Measurements from ENCODE around the gene SLC66A2. TPM values are rescaled to one million over a fixed set of nuclear protein-coding genes. Genes with fewer than 3 reads are reported as not detected.
"Not testable (repeated sequence)": the region's sequence is repeated elsewhere in the genome, so short reads cannot be mapped to it uniquely, and the experiment has no call there.

The SLC66A2 gene
- total RNA-seq, result 100 to 1,000 TPM in 2 of 4 donors, 10 to 100 TPM in 2; 93.5 to 193 (median 100) TPM

- WGBS, 2 donors, result 0% methylated on average over 1 to 27 of the region's 126 CpGs
- intact Hi-C loops (cut with DNase I), result no loop called here
- TF ChIP-seq POLR2A (IDR thresholded peaks at IDR 0.05) (peak; percentile 28 to 96), CTCF (IDR thresholded peaks at IDR 0.05) (peak in 1 of 6 experiments; percentile 23)
These were observed at the start of gene SLC66A2 for GRCh38 chr18:79951545-79952455. Gene SLC66A2, minus strand, starts transcription at chr18:79951653. Its CDS starts 727 bp downstream, at chr18:79950926.

GRCh38 chr18:80000877-80001276 is 49.4 kb upstream of the SLC66A2 start:
- H3K4me3 ChIP-seq (replicated peaks in 1 of 3), result no peak overlapping the region
- no peak overlapping the region for H3K27ac ChIP-seq
- H3K9me3 ChIP-seq, result no peaks in the 10 kb centered on the region
- 74% methylated on average over 2 of the region's 3 CpGs for WGBS, 2 donors
- DNase-seq, result no peak
- H3K36me3 ChIP-seq, result no peaks in the 10 kb centered on the region
- intact Hi-C loops (cut with DNase I), result loop anchor here (10.0 kb wide), 1 partner anchor 54 kb away; no protein-coding TSS in a partner anchor
- no peaks in the 10 kb centered on the region for H3K27me3 ChIP-seq
- no peaks in the 10 kb centered on the region for H3K4me1 ChIP-seq
- no peak for TF ChIP-seq CTCF (IDR thresholded peaks at IDR 0.05)
- no peak for TF ChIP-seq POLR2A (IDR thresholded peaks at IDR 0.05)

More at GRCh38 chr18:79951545-79952455, at the start of gene SLC66A2:
- no peaks in the 10 kb centered on the region for H3K27me3 ChIP-seq
- DNase-seq, result peak; percentile 90
- H3K9me3 ChIP-seq, result no peaks in the 10 kb centered on the region
- H3K36me3 ChIP-seq, result peaks cover 0 to 4% of the 10 kb centered on the region in 2 donors
- H3K4me3 ChIP-seq (replicated peaks in 1 of 3), result peak within 1 kb of the TSS; percentile 81 to 87 (median 83)
- H3K27ac ChIP-seq, result peak within 1 kb of the TSS; percentile 84 to 98 (median 91)
- H3K4me1 ChIP-seq, result peaks cover 53 to 55% of the 10 kb centered on the region in 2 donors

GRCh38 chr18:79999701-80000100 is 48.2 kb upstream of the SLC66A2 start:
- not testable (repeated sequence) for H3K27ac ChIP-seq; H3K27me3 ChIP-seq; H3K4me1 ChIP-seq; H3K36me3 ChIP-seq; DNase-seq; H3K4me3 ChIP-seq (replicated peaks in 1 of 3); H3K9me3 ChIP-seq
- 81 to 85% methylated on average over 2 of the region's 2 CpGs for WGBS, 2 donors
- intact Hi-C loops (cut with DNase I), result loop anchor here (10.0 kb wide), 1 partner anchor 55 kb away; no protein-coding TSS in a partner anchor

- no peak overlapping the region for H3K4me3 ChIP-seq (replicated peaks in 1 of 3)
- no peak for TF ChIP-seq CTCF (IDR thresholded peaks at IDR 0.05)
- no peak for TF ChIP-seq POLR2A (IDR thresholded peaks at IDR 0.05)
- no peaks in the 10 kb centered on the region for H3K9me3 ChIP-seq
- DNase-seq, result no peak
- intact Hi-C loops (cut with DNase I), result no loop called here
- H3K36me3 ChIP-seq, result no peaks in the 10 kb centered on the region
- H3K4me1 ChIP-seq, result peaks cover 14 to 16% of the 10 kb centered on the region in 2 donors
- no peak overlapping the region for H3K27ac ChIP-seq
- no peaks in the 10 kb centered on the region for H3K27me3 ChIP-seq
- 89 to 90% methylated on average over 2 of the region's 2 CpGs for WGBS, 2 donors
These were observed 40.0 kb upstream of the SLC66A2 start for GRCh38 chr18:79991494-79991893.

GRCh38 chr18:79989195-79989497 is 37.7 kb upstream of the SLC66A2 start:
- 59 to 69% methylated on average over 14 of the region's 14 CpGs for WGBS, 2 donors
- Histone ChIP-seq H3K27me3 (no peaks in the 10 kb centered on the region), H3K27ac (peak overlapping the region in 2 of 3 donors; percentile 94 to 97), H3K9me3 (no peaks in the 10 kb centered on the region), H3K36me3 (peaks cover 0 to 4% of the 10 kb centered on the region in 2 donors), H3K4me3 (replicated peaks in 1 of 3) (peak overlapping the region in 2 of 3 donors; percentile 78 to 92), H3K4me1 (peaks cover 18 to 19% of the 10 kb centered on the region in 2 donors)
- DNase-seq, result no peak
- intact Hi-C loops (cut with DNase I), result no loop called here
- TF ChIP-seq POLR2A (IDR thresholded peaks at IDR 0.05) (no peak), CTCF (IDR thresholded peaks at IDR 0.05) (no peak)
